OCI-LY7 (cell line): ENCODE results near the gene QKI. TPM values are rescaled to one million over a fixed set of nuclear protein-coding genes. Genes with fewer than 3 reads are reported as not detected.
A peak's percentile ranks its signal among the peaks of the same experiment; 100 is the strongest.

Source experiments
- BruUV-seq: library from RNA; stranded (reverse); fragments of 400-500 nt; replicated peaks from 2 replicates; lab custom pipeline; 2021; lab: Mats Ljungman, UMichigan
- CTCF ChIA-PET: fragments of 300-600 bp; sonication (Branson Sonifier 250); formaldehyde crosslinking; loops from one replicate; lab custom pipeline; 2022; ENCODE audit warnings: antibody characterized with exemption; ENCODE audit not compliant: unreplicated experiment; lab: Charles Lee
- POLR2A ChIA-PET: fragments of 300-600 bp; sonication (Branson Sonifier 250); formaldehyde crosslinking; loops from one replicate; lab custom pipeline; 2022; ENCODE audit warnings: antibody characterized with exemption; lab: Charles Lee
- DNase-seq: peaks from one replicate; pipeline ENCODE4 v3.0.0-alpha.2; 2015; ENCODE audit warnings: low spot score
- H2AFZ ChIP-seq: fragments of 200-600 bp; sonication (generic), shearing (Covaris generic); 2 replicates; pipeline ENCODE4 v1.6.1; 2014; ENCODE audit warnings: mild to moderate bottlenecking, antibody characterized with exemption, low read length, moderate library complexity
- H3K27ac ChIP-seq: fragments of 200-600 bp; sonication (generic); 2 replicates; pipeline ENCODE4 v1.5.1; 2014; ENCODE audit warnings: mixed run types, low read depth, mild to moderate bottlenecking, moderate library complexity, low read length, inconsistent platforms; ENCODE audit not compliant: poor library complexity, severe bottlenecking
- H3K36me3 ChIP-seq: fragments of 200-600 bp; sonication (generic); 2 replicates; pipeline ENCODE4 v1.6.1; 2014; ENCODE audit warnings: mild to moderate bottlenecking, antibody characterized with exemption, low read length, moderate library complexity, mixed read lengths; ENCODE audit not compliant: insufficient read depth
- H3K4me1 ChIP-seq: fragments of 200-600 bp; sonication (generic); 2 replicates; pipeline ENCODE4 v1.5.1; 2014; ENCODE audit warnings: mild to moderate bottlenecking, low read length; ENCODE audit not compliant: insufficient read depth, poor library complexity, severe bottlenecking
- H3K4me2 ChIP-seq: fragments of 200-600 bp; sonication (generic); 2 replicates; pipeline ENCODE4 v1.6.1; 2014; ENCODE audit warnings: mild to moderate bottlenecking, low read length
- H3K4me3 ChIP-seq: fragments of 200-600 bp; sonication (generic); 2 replicates; pipeline ENCODE4 v1.5.1; 2014; ENCODE audit warnings: mild to moderate bottlenecking, low read depth, low read length; ENCODE audit not compliant: poor library complexity, severe bottlenecking
- H3K79me2 ChIP-seq: fragments of 200-600 bp; sonication (generic); 2 replicates; pipeline ENCODE4 v1.6.1; 2016; ENCODE audit warnings: low read depth, mild to moderate bottlenecking, low read length, moderate library complexity, mixed read lengths; ENCODE audit not compliant: insufficient read depth
- H3K9me2 ChIP-seq: fragments of 200-600 bp; sonication (generic); 2 replicates; pipeline ENCODE4 v1.6.1; 2016; ENCODE audit warnings: mild to moderate bottlenecking, low read length, mixed read lengths; ENCODE audit not compliant: insufficient read depth
- H3K9me3 ChIP-seq: fragments of 200-600 bp; sonication (generic); 2 replicates; pipeline ENCODE4 v1.6.1; 2014; ENCODE audit warnings: mild to moderate bottlenecking, mixed run types, low read length, mixed read lengths
- H4K20me1 ChIP-seq: fragments of 200-600 bp; sonication (generic); 2 replicates; pipeline ENCODE4 v1.6.1; 2014; ENCODE audit warnings: mild to moderate bottlenecking, antibody characterized with exemption, low read length, moderate library complexity, mixed read lengths; ENCODE audit not compliant: insufficient read depth
- EZH2phosphoT487 ChIP-seq: fragments of 200-600 bp; sonication (generic); IDR thresholded peaks from 2 replicates; pipeline ENCODE4 v1.6.1; 2018; ENCODE audit warnings: low read depth, borderline replicate concordance, mild to moderate bottlenecking, mixed run types, antibody characterized with exemption, low read length, moderate library complexity, mixed read lengths
- intact Hi-C: fragments of 100-400 bp; cut with micrococcal nuclease; formaldehyde crosslinking; loops from one replicate; pipeline ENCODE4 v1.10.0; 2022; ENCODE audit not compliant: unreplicated experiment
- total RNA-seq, 2 experiments: library from RNA; depleted of rRNA in 1 of 2; stranded (reverse); fragments of >200 nt in 1 of 2; shearing (Covaris generic) in 1 of 2; gene quantifications; 2 replicates each; pipeline ENCODE4 v1.2.3, GENCODE V29; 2014 to 2022
- TF ChIP-seq, protein P1 (sequence below): fragments of 200-600 bp; sonication (generic); conservative IDR thresholded peaks from 2 replicates; pipeline ENCODE4 v1.5.1; 2014; ENCODE audit warnings: mild to moderate bottlenecking, antibody characterized with exemption, low read length, moderate library complexity, mixed read lengths

QKI gene
- total RNA-seq, 2 experiments from 2014 or later = 55.4 to 74.5 TPM

DNA sequence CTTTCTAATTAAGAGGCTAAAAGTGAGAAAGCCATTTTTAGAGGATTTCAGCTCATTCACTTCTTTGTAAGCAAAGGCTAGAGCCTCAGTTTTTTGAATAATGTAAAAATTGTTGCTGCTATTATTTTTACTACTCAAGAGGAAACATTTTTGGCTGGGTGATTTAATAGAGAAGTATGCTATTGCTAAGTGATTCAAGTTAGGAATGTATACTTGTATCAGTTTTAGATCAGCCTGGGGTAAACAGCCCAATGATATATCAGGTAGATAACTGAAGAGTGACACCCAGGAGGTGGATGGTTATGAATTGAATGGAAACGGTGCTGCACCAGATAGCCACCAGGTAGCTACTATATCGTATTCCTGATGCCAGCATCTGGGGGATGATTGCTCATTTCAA lies 9.2 kb downstream of the QKI start:
- no peak overlapping the region for H3K4me2 ChIP-seq
- no peaks in the 10 kb centered on the region for H3K9me3 ChIP-seq
- H3K9me2 ChIP-seq = no peaks in the 10 kb centered on the region
- CTCF ChIA-PET = no interaction called here
- DNase-seq = no peak
- peaks cover 63% of the 10 kb centered on the region for H3K79me2 ChIP-seq
- POLR2A ChIA-PET = no interaction called here
- H3K4me3 ChIP-seq = no peak overlapping the region
- no TSS peak for BruUV-seq
- no peaks in the 10 kb centered on the region for H3K4me1 ChIP-seq
- H3K36me3 ChIP-seq = no peaks in the 10 kb centered on the region
- H2AFZ ChIP-seq = no peak overlapping the region
- H4K20me1 ChIP-seq = peaks cover 33% of the 10 kb centered on the region
- intact Hi-C loops = no loop called here
- TF ChIP-seq EZH2phosphoT487 = no peak
- TF ChIP-seq, protein P1, sequence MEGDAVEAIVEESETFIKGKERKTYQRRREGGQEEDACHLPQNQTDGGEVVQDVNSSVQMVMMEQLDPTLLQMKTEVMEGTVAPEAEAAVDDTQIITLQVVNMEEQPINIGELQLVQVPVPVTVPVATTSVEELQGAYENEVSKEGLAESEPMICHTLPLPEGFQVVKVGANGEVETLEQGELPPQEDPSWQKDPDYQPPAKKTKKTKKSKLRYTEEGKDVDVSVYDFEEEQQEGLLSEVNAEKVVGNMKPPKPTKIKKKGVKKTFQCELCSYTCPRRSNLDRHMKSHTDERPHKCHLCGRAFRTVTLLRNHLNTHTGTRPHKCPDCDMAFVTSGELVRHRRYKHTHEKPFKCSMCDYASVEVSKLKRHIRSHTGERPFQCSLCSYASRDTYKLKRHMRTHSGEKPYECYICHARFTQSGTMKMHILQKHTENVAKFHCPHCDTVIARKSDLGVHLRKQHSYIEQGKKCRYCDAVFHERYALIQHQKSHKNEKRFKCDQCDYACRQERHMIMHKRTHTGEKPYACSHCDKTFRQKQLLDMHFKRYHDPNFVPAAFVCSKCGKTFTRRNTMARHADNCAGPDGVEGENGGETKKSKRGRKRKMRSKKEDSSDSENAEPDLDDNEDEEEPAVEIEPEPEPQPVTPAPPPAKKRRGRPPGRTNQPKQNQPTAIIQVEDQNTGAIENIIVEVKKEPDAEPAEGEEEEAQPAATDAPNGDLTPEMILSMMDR = no peak
- H3K27ac ChIP-seq = no peak overlapping the region

DNA sequence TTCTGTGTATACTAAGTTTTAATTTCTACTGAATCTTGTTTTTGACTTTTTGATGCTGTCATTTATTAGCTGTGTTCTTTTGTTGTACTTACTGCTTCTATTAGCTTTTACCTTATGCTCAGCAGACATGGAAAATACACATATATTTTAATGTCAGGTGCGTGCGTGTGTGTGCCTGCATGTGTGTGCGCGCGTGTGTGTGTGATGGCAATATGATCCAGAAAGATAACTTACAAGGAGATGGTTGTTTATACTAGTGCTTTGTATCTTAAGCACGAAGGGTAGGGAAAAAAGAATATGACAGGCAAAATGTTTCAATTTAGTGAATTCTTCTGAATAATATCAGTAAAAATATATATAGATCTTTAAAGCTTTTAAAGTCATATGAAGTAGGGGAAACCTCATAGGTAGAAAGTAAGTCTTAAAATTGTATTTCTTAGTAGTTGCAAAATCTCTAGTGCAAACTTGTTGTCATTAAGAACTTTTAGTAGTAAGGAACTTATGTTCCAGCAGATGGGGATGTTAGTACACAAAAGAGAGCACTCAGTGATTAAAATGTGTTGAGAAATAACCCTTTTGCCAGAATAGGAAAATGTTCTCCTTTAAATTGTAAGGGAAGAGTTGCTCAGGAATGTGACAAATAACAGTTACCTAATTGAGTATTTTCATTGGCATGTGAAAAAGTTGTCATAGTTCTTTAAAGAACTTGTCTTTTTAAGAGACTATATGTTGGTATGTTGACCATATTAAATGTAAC lies 13.2 kb downstream of the QKI start:
- peaks cover 29% of the 10 kb centered on the region for H4K20me1 ChIP-seq
- POLR2A ChIA-PET = interaction anchor here (0.6 to 1.0 kb wide), 4 partner anchors 10 to 265 kb away, joined by 3 to 7 read pairs (median 3); no protein-coding TSS in a partner anchor
- no peak overlapping the region for H3K4me2 ChIP-seq

More for the DNA sequence above, 13.2 kb downstream of the QKI start:
- no peak overlapping the region for H3K4me3 ChIP-seq
- intact Hi-C loops = no loop called here
- H3K79me2 ChIP-seq = peaks cover 64% of the 10 kb centered on the region
- H3K9me3 ChIP-seq = no peaks in the 10 kb centered on the region
- no peak overlapping the region for H3K27ac ChIP-seq
- CTCF ChIA-PET = no interaction called here
- no peak for TF ChIP-seq EZH2phosphoT487
- TF ChIP-seq, protein P1 = peak; percentile 56
- no peaks in the 10 kb centered on the region for H3K36me3 ChIP-seq
- H3K4me1 ChIP-seq = no peaks in the 10 kb centered on the region
- no peaks in the 10 kb centered on the region for H3K9me2 ChIP-seq
- H2AFZ ChIP-seq = no peak overlapping the region
- BruUV-seq = no TSS peak
- DNase-seq = peak; percentile 31
